Sigmoid colon (tissue), 4 donors: ENCODE results near the gene JAKMIP1.

ENCODE experiments used
- CTCF ChIP-seq, 4 experiments: fragments of 450-650 bp in 3 of 4; fragments of 200-600 bp in 1 of 4; IDR thresholded peaks; one replicate each; pipeline ENCODE4 v1.5.1; 2016 to 2019; ENCODE audit warnings: antibody characterized with exemption in 4 of 4, mild to moderate bottlenecking in 3 of 4, moderate library complexity in 2 of 4
- EP300 ChIP-seq, 4 donors: sonication (generic); formaldehyde crosslinking; IDR thresholded peaks; one replicate each; pipeline ENCODE4 v1.6.1; 2017; ENCODE audit warnings: antibody characterized with exemption in 4 of 4
- POLR2A ChIP-seq, 2 donors: fragments of 450-650 bp; IDR thresholded peaks; one replicate each; pipeline ENCODE4 v1.6.1; 2016; ENCODE audit warnings: antibody characterized with exemption in 2 of 2, mild to moderate bottlenecking in 2 of 2, moderate library complexity in 2 of 2
- POLR2AphosphoS5 ChIP-seq, 4 donors: sonication (generic); formaldehyde crosslinking; IDR thresholded peaks; one replicate each; pipeline ENCODE4 v1.6.1; 2017; ENCODE audit warnings: antibody characterized with exemption in 4 of 4

- TF ChIP-seq CTCF (IDR thresholded peaks at IDR 0.05) (no peak), POLR2A (IDR thresholded peaks at IDR 0.05) (no peak), EP300 (IDR thresholded peaks at IDR 0.05) (no peak), POLR2AphosphoS5 (IDR thresholded peaks at IDR 0.05) (no peak)
Observed at GRCh38 chr4:6033381-6033780, 167.0 kb downstream of the JAKMIP1 start.
